Osteoblast (primary cell): ENCODE results near the gene DDX43. TPM values are rescaled to one million over a fixed set of nuclear protein-coding genes. Genes with fewer than 3 reads are reported as not detected.
A peak's percentile ranks its signal among the peaks of the same experiment; 100 is the strongest.

Experiments
- DNase-seq: peaks from one replicate; pipeline ENCODE4 v3.0.0; 2011; ENCODE audit warnings: low spot score, mixed read lengths; ENCODE audit not compliant: insufficient read length; ENCODE audit errors: missing footprints
- H2AFZ ChIP-seq: 2 replicates; pipeline ENCODE4 v1.6.0; 2011; ENCODE audit warnings: mild to moderate bottlenecking, low read length
- H3K27ac ChIP-seq: 2 replicates; pipeline ENCODE4 v1.5.1; 2011; ENCODE audit warnings: mild to moderate bottlenecking, low read depth, low read length, moderate library complexity
- H3K27me3 ChIP-seq: 2 replicates; pipeline ENCODE4 v1.6.0; 2012; ENCODE audit warnings: mild to moderate bottlenecking, control low read depth, inconsistent platforms, low read length, moderate library complexity; ENCODE audit not compliant: insufficient read depth
- H3K36me3 ChIP-seq: 2 replicates; pipeline ENCODE4 v1.5.1; 2011; ENCODE audit warnings: mild to moderate bottlenecking, low read length, control low read depth, moderate library complexity; ENCODE audit not compliant: insufficient read depth
- H3K4me1 ChIP-seq: 2 replicates; pipeline ENCODE4 v1.5.1; 2011; ENCODE audit warnings: mild to moderate bottlenecking, low read length, control low read depth, moderate library complexity; ENCODE audit not compliant: insufficient read depth
- H3K4me2 ChIP-seq: 2 replicates; pipeline ENCODE4 v1.6.0; 2011; ENCODE audit warnings: mild to moderate bottlenecking, low read length; ENCODE audit not compliant: insufficient read depth
- H3K4me3 ChIP-seq: fragments of 200-600 bp; sonication (generic); 3 replicates; pipeline ENCODE4 v1.5.1; 2012; ENCODE audit warnings: mild to moderate bottlenecking, low read length, inconsistent platforms; ENCODE audit not compliant: insufficient read depth
- H3K79me2 ChIP-seq: 2 replicates; pipeline ENCODE4 v1.6.0; 2012; ENCODE audit warnings: mild to moderate bottlenecking, low read length, control low read depth, inconsistent platforms; ENCODE audit not compliant: insufficient read depth
- H3K9me3 ChIP-seq: 2 replicates; pipeline ENCODE4 v1.5.1; 2011; ENCODE audit warnings: low read depth, low read length, control low read depth
- H4K20me1 ChIP-seq: 2 replicates; pipeline ENCODE4 v1.6.0; 2012; ENCODE audit warnings: mild to moderate bottlenecking, low read length, control low read depth; ENCODE audit not compliant: insufficient read depth
- CTCF ChIP-seq: IDR thresholded peaks from 2 replicates; pipeline ENCODE4 v1.5.1; 2011; ENCODE audit warnings: mild to moderate bottlenecking, low read depth, low read length, moderate library complexity; ENCODE audit errors: extremely low read depth
- small RNA-seq: library from RNA; depleted of rRNA; stranded (forward); fragments of <200 nt; gene quantifications from one replicate; pipeline ENCODE3, GENCODE V24; 2012
- total RNA-seq: library from RNA; depleted of rRNA; stranded (reverse); fragments of >200 nt; gene quantifications from 2 replicates; pipeline ENCODE4 v1.2.3, GENCODE V29; 2012

Gene DDX43
- total RNA-seq, 1 donor: 8.7 TPM

GRCh38 chr6:73460056-73460455 is 65.4 kb downstream of the DDX43 start:
- Histone ChIP-seq H3K9me3 (no peaks in the 10 kb centered on the region), H4K20me1 (no peaks in the 10 kb centered on the region), H3K27ac (no peak overlapping the region), H3K36me3 (no peaks in the 10 kb centered on the region), H3K79me2 (peaks cover 29% of the 10 kb centered on the region), H2AFZ (no peak overlapping the region), H3K4me1 (peaks cover 3% of the 10 kb centered on the region), H3K4me2 (no peak overlapping the region), H3K4me3 (no peak overlapping the region), H3K27me3 (no peaks in the 10 kb centered on the region)
- TF ChIP-seq CTCF: no peak
- DNase-seq: no peak

- Histone ChIP-seq H4K20me1 (no peaks in the 10 kb centered on the region), H3K27ac (peak within 1 kb of the TSS; percentile 84), H3K36me3 (peaks cover 9% of the 10 kb centered on the region), H2AFZ (peak within 1 kb of the TSS; percentile 96), H3K4me3 (peak within 1 kb of the TSS; percentile 81), H3K4me2 (peak within 1 kb of the TSS; percentile 99), H3K9me3 (no peaks in the 10 kb centered on the region), H3K27me3 (no peaks in the 10 kb centered on the region), H3K4me1 (peaks cover 3% of the 10 kb centered on the region), H3K79me2 (peaks cover 40% of the 10 kb centered on the region)
- TF ChIP-seq CTCF: no peak
- peak; percentile 96 for DNase-seq
These were observed 67.1 kb downstream of the DDX43 start, which contains the start of gene MTO1 for GRCh38 chr6:73461537-73462350. Gene MTO1, plus strand, starts transcription at chr6:73461737. Its CDS starts 118 bp downstream, at chr6:73461855.

Small RNA genes lying within 50 kb of the gene (small RNA-seq; reads per million reads assigned to genes)
- not detected for gene RNU6-975P
- not detected for gene RPL39P3

Other genes starting within 250 kb of the DDX43 start
- gene KHDC1L, start 169.3 kb upstream of the DDX43 start, total RNA-seq: 0.72 TPM in 1 of 2 replicates, not detected in the other
- gene KHDC1, start 131.6 kb upstream of the DDX43 start, total RNA-seq: 2.9 and 4.0 TPM in 2 replicates
- gene DPPA5, start 40.6 kb upstream of the DDX43 start, total RNA-seq: not detected in 2 replicates
- not detected in 2 replicates for gene KHDC3L, start 32.2 kb upstream of the DDX43 start, total RNA-seq
- 0.36 and 0.59 TPM in 2 replicates for gene OOEP, start 24.9 kb upstream of the DDX43 start, total RNA-seq
- 5.9 and 6.2 TPM in 2 replicates for gene CGAS, start 57.5 kb downstream of the DDX43 start, total RNA-seq
- gene MTO1, start 66.9 kb downstream of the DDX43 start, total RNA-seq: 30.9 and 40.9 TPM in 2 replicates
- 18,909 and 19,513 TPM in 2 replicates for gene EEF1A1, start 126.2 kb downstream of the DDX43 start, total RNA-seq